HCT116 (cell line): ENCODE results near the gene CENPF.

Experiments used
- CBX3 ChIP-seq: IDR thresholded peaks from 2 replicates; pipeline ENCODE4 v1.6.1; 2012; ENCODE audit warnings: low read depth
- CTCF ChIP-seq, 3 experiments: fragments of 200-600 bp in 1 of 3; sonication (generic) in 1 of 3; IDR thresholded peaks in 2 of 3; conservative IDR thresholded peaks in 1 of 3; 2 replicates each; pipeline ENCODE4 v1.5.1; 2012 to 2017; ENCODE audit warnings: low read depth in 2 of 3, low read length in 2 of 3, antibody characterized with exemption in 1 of 3, borderline replicate concordance in 1 of 3, control low read depth in 1 of 3, mild to moderate bottlenecking in 1 of 3, mixed read lengths in 1 of 3, mixed run types in 1 of 3, moderate library complexity in 1 of 3; ENCODE audit not compliant: insufficient read depth in 1 of 3
- EZH2 ChIP-seq: fragments of 200-600 bp; sonication (generic); IDR thresholded peaks from 2 replicates; pipeline ENCODE4 v1.6.1; 2017; ENCODE audit warnings: antibody characterized with exemption, mixed run types
- MAX ChIP-seq: IDR thresholded peaks from 2 replicates; pipeline ENCODE4 v1.6.1; 2012
- POLR2A ChIP-seq: IDR thresholded peaks from 2 replicates; pipeline ENCODE4 v1.7.0; 2011; ENCODE audit warnings: borderline replicate concordance; ENCODE audit not compliant: insufficient read depth, insufficient read length; ENCODE audit errors: extremely low read depth
- POLR2AphosphoS5 ChIP-seq: IDR thresholded peaks from 2 replicates; pipeline ENCODE4 v1.6.1; 2011; ENCODE audit warnings: mild to moderate bottlenecking, low read depth, low read length, moderate library complexity
- REST ChIP-seq: IDR thresholded peaks from 2 replicates; pipeline ENCODE4 v1.6.1; 2012; ENCODE audit warnings: low read depth

- no peak for TF ChIP-seq MAX
- TF ChIP-seq CTCF (IDR thresholded peaks at IDR 0.05 in 2 of 3, conservative IDR thresholded peaks at IDR 0.05 in 1 of 3; ENCODE audit: borderline replicate concordance in 1 of 3, insufficient read depth in 1 of 3, low read depth in 2 of 3, low read length in 2 of 3) = no peak
- no peak for TF ChIP-seq REST
- no peak for TF ChIP-seq CBX3
- no peak for TF ChIP-seq POLR2AphosphoS5
- TF ChIP-seq EZH2 = no peak
- TF ChIP-seq POLR2A = no peak
These were observed 18.2 kb downstream of the CENPF start for GRCh38 chr1:214621236-214621635.
